ENCODE results near the gene CBFA2T3.

The CBFA2T3 gene

GRCh38 chr16:88881675-88882357 lies 95.2 kb downstream of the CBFA2T3 start:
- Histone ChIP-seq H3K27ac (ENCODE audit: low read depth in 2 of 2, low read length in 2 of 2) (no peak overlapping the region), H3K27me3 (ENCODE audit: control insufficient read depth in 2 of 2, insufficient read depth in 2 of 2, low read length in 2 of 2) (peaks cover 0 to 7% of the 10 kb centered on the region in 2 donors), H3K4me3 (ENCODE audit: low read length in 2 of 2) (no peak overlapping the region), H3K9me3 (ENCODE audit: control insufficient read depth in 2 of 2, low read length in 2 of 2) (no peaks in the 10 kb centered on the region), H3K4me1 (ENCODE audit: control insufficient read depth in 2 of 2, insufficient read depth in 2 of 2, low read length in 2 of 2) (peaks cover 6 to 17% of the 10 kb centered on the region in 2 donors), H3K9ac (ENCODE audit: low read depth in 1 of 2, low read length in 2 of 2) (no peak overlapping the region), H3K36me3 (ENCODE audit: control insufficient read depth in 2 of 2, insufficient read depth in 2 of 2, low read length in 2 of 2) (peaks cover 3 to 4% of the 10 kb centered on the region in 2 donors)

GRCh38 chr16:88881007-88881615 lies 95.9 kb downstream of the CBFA2T3 start:
- peaks cover 6 to 17% of the 10 kb centered on the region in 2 donors for H3K4me1 ChIP-seq (ENCODE audit: control insufficient read depth in 2 of 2, insufficient read depth in 2 of 2, low read length in 2 of 2)
- no peaks in the 10 kb centered on the region for H3K9me3 ChIP-seq (ENCODE audit: control insufficient read depth in 2 of 2, low read length in 2 of 2)
- H3K4me3 ChIP-seq (ENCODE audit: low read length in 2 of 2) = no peak overlapping the region
- H3K36me3 ChIP-seq (ENCODE audit: control insufficient read depth in 2 of 2, insufficient read depth in 2 of 2, low read length in 2 of 2) = peaks cover 3 to 4% of the 10 kb centered on the region in 2 donors
- no peak overlapping the region for H3K9ac ChIP-seq (ENCODE audit: low read depth in 1 of 2, low read length in 2 of 2)
- H3K27me3 ChIP-seq (ENCODE audit: control insufficient read depth in 2 of 2, insufficient read depth in 2 of 2, low read length in 2 of 2) = peaks cover 0 to 7% of the 10 kb centered on the region in 2 donors
- H3K27ac ChIP-seq (ENCODE audit: low read depth in 2 of 2, low read length in 2 of 2) = no peak overlapping the region

GRCh38 chr16:88880226-88881006 lies 96.6 kb downstream of the CBFA2T3 start:
- Histone ChIP-seq H3K4me1 (ENCODE audit: control insufficient read depth in 2 of 2, insufficient read depth in 2 of 2, low read length in 2 of 2) (peaks cover 6 to 17% of the 10 kb centered on the region in 2 donors), H3K27ac (ENCODE audit: low read depth in 2 of 2, low read length in 2 of 2) (no peak overlapping the region), H3K36me3 (ENCODE audit: control insufficient read depth in 2 of 2, insufficient read depth in 2 of 2, low read length in 2 of 2) (peaks cover 3 to 4% of the 10 kb centered on the region in 2 donors), H3K9ac (ENCODE audit: low read depth in 1 of 2, low read length in 2 of 2) (no peak overlapping the region), H3K9me3 (ENCODE audit: control insufficient read depth in 2 of 2, low read length in 2 of 2) (no peaks in the 10 kb centered on the region), H3K27me3 (ENCODE audit: control insufficient read depth in 2 of 2, insufficient read depth in 2 of 2, low read length in 2 of 2) (peaks cover 0 to 7% of the 10 kb centered on the region in 2 donors), H3K4me3 (ENCODE audit: low read length in 2 of 2) (no peak overlapping the region)

- H3K9ac ChIP-seq (ENCODE audit: low read depth in 1 of 2, low read length in 2 of 2) = no peak overlapping the region
- H3K4me1 ChIP-seq (ENCODE audit: control insufficient read depth in 2 of 2, insufficient read depth in 2 of 2, low read length in 2 of 2) = peaks cover 6 to 17% of the 10 kb centered on the region in 2 donors
- peaks cover 3 to 4% of the 10 kb centered on the region in 2 donors for H3K36me3 ChIP-seq (ENCODE audit: control insufficient read depth in 2 of 2, insufficient read depth in 2 of 2, low read length in 2 of 2)
- peaks cover 0 to 7% of the 10 kb centered on the region in 2 donors for H3K27me3 ChIP-seq (ENCODE audit: control insufficient read depth in 2 of 2, insufficient read depth in 2 of 2, low read length in 2 of 2)
- no peak overlapping the region for H3K4me3 ChIP-seq (ENCODE audit: low read length in 2 of 2)
- H3K27ac ChIP-seq (ENCODE audit: low read depth in 2 of 2, low read length in 2 of 2) = no peak overlapping the region
- H3K9me3 ChIP-seq (ENCODE audit: control insufficient read depth in 2 of 2, low read length in 2 of 2) = no peaks in the 10 kb centered on the region
These were observed 97.3 kb downstream of the CBFA2T3 start for GRCh38 chr16:88879788-88880055.

- H3K27ac ChIP-seq (ENCODE audit: low read depth in 2 of 2, low read length in 2 of 2) = no peak overlapping the region
- H3K9ac ChIP-seq (ENCODE audit: low read depth in 1 of 2, low read length in 2 of 2) = no peak overlapping the region
- H3K4me1 ChIP-seq (ENCODE audit: control insufficient read depth in 2 of 2, insufficient read depth in 2 of 2, low read length in 2 of 2) = peaks cover 6 to 17% of the 10 kb centered on the region in 2 donors
- peaks cover 0 to 7% of the 10 kb centered on the region in 2 donors for H3K27me3 ChIP-seq (ENCODE audit: control insufficient read depth in 2 of 2, insufficient read depth in 2 of 2, low read length in 2 of 2)
- H3K36me3 ChIP-seq (ENCODE audit: control insufficient read depth in 2 of 2, insufficient read depth in 2 of 2, low read length in 2 of 2) = peaks cover 3 to 4% of the 10 kb centered on the region in 2 donors
- no peaks in the 10 kb centered on the region for H3K9me3 ChIP-seq (ENCODE audit: control insufficient read depth in 2 of 2, low read length in 2 of 2)
- no peak overlapping the region for H3K4me3 ChIP-seq (ENCODE audit: low read length in 2 of 2)
These were observed 97.8 kb downstream of the CBFA2T3 start for GRCh38 chr16:88878967-88879787.

GRCh38 chr16:88878356-88878755 lies 98.7 kb downstream of the CBFA2T3 start:
- no peak overlapping the region for H3K9ac ChIP-seq (ENCODE audit: low read depth in 1 of 2, low read length in 2 of 2)
- H3K4me1 ChIP-seq (ENCODE audit: control insufficient read depth in 2 of 2, insufficient read depth in 2 of 2, low read length in 2 of 2) = peaks cover 6 to 17% of the 10 kb centered on the region in 2 donors
- no peak overlapping the region for H3K4me3 ChIP-seq (ENCODE audit: low read length in 2 of 2)
- H3K27me3 ChIP-seq (ENCODE audit: control insufficient read depth in 2 of 2, insufficient read depth in 2 of 2, low read length in 2 of 2) = peaks cover 0 to 7% of the 10 kb centered on the region in 2 donors
- H3K36me3 ChIP-seq (ENCODE audit: control insufficient read depth in 2 of 2, insufficient read depth in 2 of 2, low read length in 2 of 2) = peaks cover 3 to 4% of the 10 kb centered on the region in 2 donors
- no peaks in the 10 kb centered on the region for H3K9me3 ChIP-seq (ENCODE audit: control insufficient read depth in 2 of 2, low read length in 2 of 2)
- H3K27ac ChIP-seq (ENCODE audit: low read depth in 2 of 2, low read length in 2 of 2) = no peak overlapping the region

- peaks cover 6 to 17% of the 10 kb centered on the region in 2 donors for H3K4me1 ChIP-seq (ENCODE audit: control insufficient read depth in 2 of 2, insufficient read depth in 2 of 2, low read length in 2 of 2)
- peaks cover 3 to 4% of the 10 kb centered on the region in 2 donors for H3K36me3 ChIP-seq (ENCODE audit: control insufficient read depth in 2 of 2, insufficient read depth in 2 of 2, low read length in 2 of 2)
- H3K9me3 ChIP-seq (ENCODE audit: control insufficient read depth in 2 of 2, low read length in 2 of 2) = no peaks in the 10 kb centered on the region
- no peak overlapping the region for H3K27ac ChIP-seq (ENCODE audit: low read depth in 2 of 2, low read length in 2 of 2)
- no peak overlapping the region for H3K9ac ChIP-seq (ENCODE audit: low read depth in 1 of 2, low read length in 2 of 2)
- peaks cover 0 to 7% of the 10 kb centered on the region in 2 donors for H3K27me3 ChIP-seq (ENCODE audit: control insufficient read depth in 2 of 2, insufficient read depth in 2 of 2, low read length in 2 of 2)
- no peak overlapping the region for H3K4me3 ChIP-seq (ENCODE audit: low read length in 2 of 2)
These were observed 99.3 kb downstream of the CBFA2T3 start for GRCh38 chr16:88877564-88878289.

- no peak overlapping the region for H3K9ac ChIP-seq (ENCODE audit: low read depth in 1 of 2, low read length in 2 of 2)
- H3K27me3 ChIP-seq (ENCODE audit: control insufficient read depth in 2 of 2, insufficient read depth in 2 of 2, low read length in 2 of 2) = peaks cover 0 to 7% of the 10 kb centered on the region in 2 donors
- peaks cover 6 to 13% of the 10 kb centered on the region in 2 donors for H3K4me1 ChIP-seq (ENCODE audit: control insufficient read depth in 2 of 2, insufficient read depth in 2 of 2, low read length in 2 of 2)
- H3K4me3 ChIP-seq (ENCODE audit: low read length in 2 of 2) = no peak overlapping the region
- H3K36me3 ChIP-seq (ENCODE audit: control insufficient read depth in 2 of 2, insufficient read depth in 2 of 2, low read length in 2 of 2) = peaks cover 3 to 4% of the 10 kb centered on the region in 2 donors
- no peak overlapping the region for H3K27ac ChIP-seq (ENCODE audit: low read depth in 2 of 2, low read length in 2 of 2)
- no peaks in the 10 kb centered on the region for H3K9me3 ChIP-seq (ENCODE audit: control insufficient read depth in 2 of 2, low read length in 2 of 2)
These were observed 100.0 kb downstream of the CBFA2T3 start for GRCh38 chr16:88876942-88877526.

GRCh38 chr16:88875703-88876234 lies 101.2 kb downstream of the CBFA2T3 start:
- Histone ChIP-seq H3K9ac (ENCODE audit: low read depth in 1 of 2, low read length in 2 of 2) (no peak overlapping the region), H3K9me3 (ENCODE audit: control insufficient read depth in 2 of 2, low read length in 2 of 2) (no peaks in the 10 kb centered on the region), H3K27me3 (ENCODE audit: control insufficient read depth in 2 of 2, insufficient read depth in 2 of 2, low read length in 2 of 2) (peaks cover 2 to 16% of the 10 kb centered on the region in 2 donors), H3K4me3 (ENCODE audit: low read length in 2 of 2) (no peak overlapping the region), H3K36me3 (ENCODE audit: control insufficient read depth in 2 of 2, insufficient read depth in 2 of 2, low read length in 2 of 2) (peaks cover 3 to 4% of the 10 kb centered on the region in 2 donors), H3K27ac (ENCODE audit: low read depth in 2 of 2, low read length in 2 of 2) (no peak overlapping the region), H3K4me1 (ENCODE audit: control insufficient read depth in 2 of 2, insufficient read depth in 2 of 2, low read length in 2 of 2) (peaks cover 1 to 3% of the 10 kb centered on the region in 2 donors)

Data from mucosa of rectum (tissue), 2 donors.